GM19463 (cell line): Measurements from ENCODE around the gene IKBKE.

Experiments used
- ATAC-seq: cut with Tn5 transposase; IDR thresholded peaks from one replicate; pipeline ENCODE4 v1.9.1; 2021; ENCODE audit warnings: mild to moderate bottlenecking, moderate library complexity; ENCODE audit not compliant: unreplicated experiment

Gene IKBKE

GRCh38 chr1:206453111-206453510 lies 17.2 kb upstream of the IKBKE start:
- no peak for ATAC-seq

- no peak for ATAC-seq
These were observed 15.0 kb upstream of the IKBKE start for GRCh38 chr1:206455289-206455665.

GRCh38 chr1:206455666-206456344 lies 14.5 kb upstream of the IKBKE start:
- no peak for ATAC-seq

- no peak for ATAC-seq
These were observed 13.5 kb upstream of the IKBKE start for GRCh38 chr1:206456577-206457370.

- no peak for ATAC-seq
These were observed 12.7 kb upstream of the IKBKE start for GRCh38 chr1:206457408-206458120.

- no peak for ATAC-seq
These were observed 10.6 kb upstream of the IKBKE start for GRCh38 chr1:206459703-206460102.

- ATAC-seq = no peak
These were observed 9.3 kb upstream of the IKBKE start for GRCh38 chr1:206460836-206461426.

- peak; percentile 53 for ATAC-seq
These were observed 8.4 kb upstream of the IKBKE start for GRCh38 chr1:206461602-206462455.

- ATAC-seq = no peak
These were observed 7.1 kb upstream of the IKBKE start for GRCh38 chr1:206463137-206463536.

GRCh38 chr1:206463911-206464310 lies 6.4 kb upstream of the IKBKE start:
- no peak for ATAC-seq

- no peak for ATAC-seq
These were observed 5.8 kb upstream of the IKBKE start for GRCh38 chr1:206464456-206464964.

- ATAC-seq = no peak
These were observed 4.3 kb upstream of the IKBKE start for GRCh38 chr1:206465951-206466350.

- ATAC-seq = no peak
These were observed 3.2 kb upstream of the IKBKE start for GRCh38 chr1:206466840-206467649.

- ATAC-seq = no peak
These were observed 2.4 kb upstream of the IKBKE start for GRCh38 chr1:206467915-206468314.

GRCh38 chr1:206468571-206468970 lies 1.7 kb upstream of the IKBKE start:
- ATAC-seq = no peak

- no peak for ATAC-seq
These were observed 804 bp upstream of the IKBKE start for GRCh38 chr1:206469411-206469932.

GRCh38 chr1:206470692-206471414 lies 577 bp downstream of the IKBKE start:
- ATAC-seq = peak; percentile 24

- peak; percentile 33 for ATAC-seq
These were observed 1.1 kb downstream of the IKBKE start for GRCh38 chr1:206471415-206471801.

- ATAC-seq = no peak
These were observed 1.7 kb downstream of the IKBKE start for GRCh38 chr1:206472024-206472423.
